Nephron (organoid): ENCODE measurements around the gene PBX1.
A peak's percentile ranks its signal among the peaks of the same experiment; 100 is the strongest.

Experiments used
- H3K27ac Mint-ChIP-seq, 3 experiments: 2 replicates each; pipeline ENCODE4 v1.8.0; 2020; ENCODE audit warnings: mixed read lengths in 3 of 3, mild to moderate bottlenecking in 2 of 3, moderate library complexity in 1 of 3
- H3K27me3 Mint-ChIP-seq: 2 replicates; pipeline ENCODE4 v1.8.0; 2021; ENCODE audit warnings: low read depth, mild to moderate bottlenecking, moderate library complexity, mixed read lengths
- H3K36me3 Mint-ChIP-seq: 2 replicates; pipeline ENCODE4 v1.8.0; 2020; ENCODE audit warnings: low read depth, mixed read lengths
- H3K4me1 Mint-ChIP-seq: 2 replicates; pipeline ENCODE4 v1.8.0; 2020; ENCODE audit warnings: mixed read lengths
- H3K4me3 Mint-ChIP-seq, 3 experiments: 2 replicates each; pipeline ENCODE4 v1.8.0; 2020; ENCODE audit warnings: mild to moderate bottlenecking in 3 of 3, mixed read lengths in 3 of 3, moderate library complexity in 2 of 3
- H3K9me3 Mint-ChIP-seq: 2 replicates; pipeline ENCODE4 v1.8.0; 2020; ENCODE audit warnings: mixed read lengths
- TF ChIP-seq, protein P1 (sequence below), 3 experiments: fragments of 200-600 bp; sonication (generic); IDR thresholded peaks; one replicate each; pipeline ENCODE4 v1.5.0; 2021; ENCODE audit warnings: antibody characterized with exemption in 3 of 3; ENCODE audit not compliant: unreplicated experiment in 3 of 3

The PBX1 gene

DNA sequence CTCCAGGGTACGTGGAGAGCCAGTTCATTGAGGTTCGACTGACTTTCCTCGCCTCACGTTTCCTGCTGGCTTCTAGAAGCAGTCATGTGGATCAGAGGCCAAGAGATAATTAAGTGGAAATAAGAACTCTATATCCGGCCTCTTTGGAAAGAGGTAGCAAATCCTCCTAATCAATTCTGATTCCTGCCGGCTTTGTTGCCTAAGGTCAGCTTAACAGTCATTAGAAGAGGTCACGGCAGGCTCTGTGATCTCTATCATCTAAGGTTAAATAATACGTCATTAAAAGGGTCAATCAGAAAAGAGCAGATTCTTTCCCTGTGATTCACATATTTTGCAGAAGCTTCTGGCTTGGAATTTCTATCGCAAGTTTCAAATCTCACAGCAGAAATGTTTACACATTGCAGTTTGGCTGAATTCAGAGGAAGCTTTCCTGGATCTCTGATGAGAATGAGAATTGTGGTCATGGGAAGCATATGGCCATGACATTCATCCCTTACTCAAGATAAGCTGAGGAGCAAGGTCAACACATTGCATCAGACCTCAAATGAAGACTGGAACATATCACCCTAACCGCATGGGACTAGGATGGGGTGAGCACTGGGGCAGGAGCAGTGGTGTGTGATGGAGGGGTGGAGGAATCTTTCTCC is 189.4 kb downstream of the PBX1 start:
- H3K4me1 Mint-ChIP-seq: peaks cover 54% of the 10 kb centered on the region

DNA sequence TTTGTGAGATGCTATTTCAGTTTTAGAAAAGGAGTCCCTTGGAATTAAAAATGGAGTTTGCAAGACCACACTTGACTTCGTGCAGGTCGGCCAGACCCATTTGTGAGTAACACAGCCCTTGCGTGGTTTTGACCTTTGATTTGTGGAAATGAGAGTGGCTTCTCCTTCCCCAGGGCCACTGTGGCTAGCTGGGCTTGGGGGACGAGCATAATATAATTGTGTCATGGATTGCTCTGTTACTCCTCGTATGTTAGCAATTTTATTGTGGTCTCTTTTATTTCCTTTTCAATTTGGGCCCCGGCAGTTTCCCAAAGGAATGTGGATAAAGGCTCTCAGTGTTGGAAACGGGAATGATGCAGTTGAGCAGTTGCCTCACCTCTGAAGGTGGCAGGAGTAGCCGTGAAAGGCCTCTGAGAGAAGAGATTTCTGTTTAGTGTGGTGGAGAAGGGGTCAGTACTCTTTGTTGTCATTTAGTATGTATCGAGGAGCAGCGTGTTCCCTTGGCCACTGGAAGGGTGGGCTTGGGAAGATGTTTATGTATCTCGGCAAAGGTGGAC is 194.6 kb downstream of the PBX1 start:
- TF ChIP-seq, protein P1, sequence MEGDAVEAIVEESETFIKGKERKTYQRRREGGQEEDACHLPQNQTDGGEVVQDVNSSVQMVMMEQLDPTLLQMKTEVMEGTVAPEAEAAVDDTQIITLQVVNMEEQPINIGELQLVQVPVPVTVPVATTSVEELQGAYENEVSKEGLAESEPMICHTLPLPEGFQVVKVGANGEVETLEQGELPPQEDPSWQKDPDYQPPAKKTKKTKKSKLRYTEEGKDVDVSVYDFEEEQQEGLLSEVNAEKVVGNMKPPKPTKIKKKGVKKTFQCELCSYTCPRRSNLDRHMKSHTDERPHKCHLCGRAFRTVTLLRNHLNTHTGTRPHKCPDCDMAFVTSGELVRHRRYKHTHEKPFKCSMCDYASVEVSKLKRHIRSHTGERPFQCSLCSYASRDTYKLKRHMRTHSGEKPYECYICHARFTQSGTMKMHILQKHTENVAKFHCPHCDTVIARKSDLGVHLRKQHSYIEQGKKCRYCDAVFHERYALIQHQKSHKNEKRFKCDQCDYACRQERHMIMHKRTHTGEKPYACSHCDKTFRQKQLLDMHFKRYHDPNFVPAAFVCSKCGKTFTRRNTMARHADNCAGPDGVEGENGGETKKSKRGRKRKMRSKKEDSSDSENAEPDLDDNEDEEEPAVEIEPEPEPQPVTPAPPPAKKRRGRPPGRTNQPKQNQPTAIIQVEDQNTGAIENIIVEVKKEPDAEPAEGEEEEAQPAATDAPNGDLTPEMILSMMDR (IDR thresholded peaks at IDR 0.05; ENCODE audit: unreplicated experiment in 3 of 3): no peak
- no peaks in the 10 kb centered on the region for H3K9me3 Mint-ChIP-seq
- H3K27ac Mint-ChIP-seq: peak overlapping the region; percentile 73 to 81 (median 79)
- H3K4me3 Mint-ChIP-seq: peak overlapping the region in 1 of 3 experiments; percentile 15
- peaks cover 69% of the 10 kb centered on the region for H3K4me1 Mint-ChIP-seq
- H3K27me3 Mint-ChIP-seq: no peaks in the 10 kb centered on the region
- peaks cover 22% of the 10 kb centered on the region for H3K36me3 Mint-ChIP-seq

More for the DNA sequence above, 189.4 kb downstream of the PBX1 start:
- TF ChIP-seq, protein P1 (IDR thresholded peaks at IDR 0.05; ENCODE audit: unreplicated experiment in 3 of 3): no peak
- H3K27ac Mint-ChIP-seq: peak overlapping the region; percentile 50 to 77 (median 59)
- H3K27me3 Mint-ChIP-seq: no peaks in the 10 kb centered on the region
- H3K36me3 Mint-ChIP-seq: peaks cover 17% of the 10 kb centered on the region
- no peak overlapping the region for H3K4me3 Mint-ChIP-seq
- no peaks in the 10 kb centered on the region for H3K9me3 Mint-ChIP-seq

DNA sequence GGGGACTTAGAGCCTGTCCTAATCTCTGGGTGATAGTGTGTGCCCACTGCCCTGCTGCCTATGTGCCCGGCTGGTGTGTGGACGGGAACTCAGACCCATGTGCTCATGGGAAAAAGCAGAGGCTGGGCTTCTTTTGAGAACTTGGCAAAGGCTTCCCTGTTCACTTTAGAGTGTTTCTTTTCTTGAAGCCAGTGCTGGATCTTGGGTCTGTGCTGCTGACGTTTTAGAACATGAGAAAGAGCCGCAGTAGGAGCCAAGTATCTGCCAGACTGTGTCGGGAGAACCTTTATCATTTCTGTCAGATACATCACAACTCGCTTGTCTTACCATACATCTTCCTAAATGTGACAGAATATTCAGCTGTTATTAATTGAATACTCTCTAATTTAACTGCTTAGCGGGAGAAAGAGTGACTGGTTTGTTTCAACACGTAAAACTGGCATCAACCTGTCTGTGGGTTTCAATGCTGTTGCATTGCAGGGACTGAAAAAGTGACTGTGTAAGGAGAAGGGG is 195.2 kb downstream of the PBX1 start:
- Mint-ChIP-seq H3K9me3 (no peaks in the 10 kb centered on the region), H3K4me1 (peaks cover 72% of the 10 kb centered on the region), H3K4me3 (peak overlapping the region in 1 of 3 experiments; percentile 15), H3K27me3 (no peaks in the 10 kb centered on the region), H3K27ac (peak overlapping the region; percentile 73 to 81 (median 79)), H3K36me3 (peaks cover 20% of the 10 kb centered on the region)
- TF ChIP-seq, protein P1 (IDR thresholded peaks at IDR 0.05; ENCODE audit: unreplicated experiment in 3 of 3): no peak

DNA sequence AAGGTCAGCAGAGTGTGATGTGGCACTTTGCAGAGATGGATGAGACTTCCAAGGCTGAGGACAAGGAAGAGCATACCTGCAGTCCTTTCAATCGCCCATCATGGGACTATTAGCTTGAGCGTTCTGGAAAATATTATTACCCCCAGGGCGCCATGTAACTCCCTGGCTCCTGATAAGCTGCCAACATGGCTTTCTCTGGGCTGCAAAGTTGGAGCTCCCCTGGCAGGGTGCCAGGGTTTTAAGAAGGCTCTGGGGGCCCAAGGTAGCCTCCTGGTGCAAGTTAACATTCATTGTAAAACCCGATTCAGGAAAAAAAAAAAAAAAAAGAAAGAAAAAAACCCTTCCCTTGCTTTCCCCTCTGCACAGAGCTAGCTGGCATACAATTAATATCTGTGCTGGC is 196.7 kb downstream of the PBX1 start:
- Mint-ChIP-seq H3K27ac (peak overlapping the region; percentile 20 to 49 (median 37)), H3K36me3 (peaks cover 20% of the 10 kb centered on the region), H3K9me3 (no peaks in the 10 kb centered on the region), H3K4me1 (peaks cover 74% of the 10 kb centered on the region), H3K4me3 (no peak overlapping the region), H3K27me3 (no peaks in the 10 kb centered on the region)
- TF ChIP-seq, protein P1 (IDR thresholded peaks at IDR 0.05; ENCODE audit: unreplicated experiment in 3 of 3): no peak

DNA sequence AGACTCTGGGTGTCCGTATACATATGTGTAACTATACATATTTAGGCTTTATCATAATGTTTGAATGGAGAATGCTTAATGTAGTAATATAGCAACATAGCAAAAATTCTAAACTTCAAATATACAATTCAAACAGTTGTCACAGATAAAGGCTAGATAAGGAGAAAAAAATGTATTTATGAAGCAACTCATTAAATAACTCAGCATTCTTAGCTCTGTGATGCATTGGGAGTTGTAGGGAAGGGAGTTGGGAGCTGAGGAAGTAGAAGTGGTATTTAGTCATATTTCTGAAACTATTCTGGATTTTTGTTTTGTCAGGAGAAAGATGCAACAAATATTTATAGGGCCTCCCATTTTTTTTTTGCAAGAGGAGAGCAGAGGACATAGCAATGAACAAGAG is 197.8 kb downstream of the PBX1 start:
- H3K4me1 Mint-ChIP-seq: peaks cover 76% of the 10 kb centered on the region
- peak overlapping the region in 1 of 3 experiments; percentile 1 for H3K4me3 Mint-ChIP-seq
- H3K27me3 Mint-ChIP-seq: no peaks in the 10 kb centered on the region
- no peaks in the 10 kb centered on the region for H3K9me3 Mint-ChIP-seq
- H3K36me3 Mint-ChIP-seq: peaks cover 26% of the 10 kb centered on the region
- H3K27ac Mint-ChIP-seq: peak overlapping the region in 1 of 3 experiments; percentile 9
- TF ChIP-seq, protein P1 (IDR thresholded peaks at IDR 0.05; ENCODE audit: unreplicated experiment in 3 of 3): no peak
